ENCODE results near the gene THSD7A. TPM values are rescaled to one million over a fixed set of nuclear protein-coding genes. Genes with fewer than 3 reads are reported as not detected.

Gene THSD7A
- total and polyA plus RNA-seq, 2 of the 13 experiments (the other 11 are each of a cell fraction or from before 2014, with no cell fraction given), result 0.01 to 0.07 TPM

GRCh38 chr7:11714676-11715075, 117.3 kb downstream of the THSD7A start:
- Histone ChIP-seq H3K79me2 (ENCODE audit: insufficient read depth, low read length) (no peaks in the 10 kb centered on the region), H3K4me3 (replicated peaks in 1 of 3; ENCODE audit: insufficient read depth in 1 of 3, low read depth in 2 of 3, low read length in 3 of 3) (no peak overlapping the region), H3K4me2 (ENCODE audit: low read depth, low read length) (no peak overlapping the region), H3K27ac (ENCODE audit: extremely low read length, insufficient read depth, low read length) (no peak overlapping the region), H2AFZ (ENCODE audit: low read length) (no peak overlapping the region), H3K9ac (ENCODE audit: insufficient read depth, low read depth, low read length) (no peak overlapping the region), H3K9me3 (ENCODE audit: low read length) (no peaks in the 10 kb centered on the region), H3K36me3 (replicated peaks in 1 of 2; ENCODE audit: control insufficient read depth in 1 of 2, insufficient read depth in 2 of 2, low read length in 2 of 2) (no peaks in the 10 kb centered on the region), H3K27me3 (ENCODE audit: control insufficient read depth in 1 of 2, insufficient read depth in 2 of 2, low read length in 2 of 2) (no peaks in the 10 kb centered on the region), H3K4me1 (ENCODE audit: insufficient read depth, low read length) (no peaks in the 10 kb centered on the region), H4K20me1 (ENCODE audit: insufficient read depth, low read length) (no peaks in the 10 kb centered on the region)
- no peak for DNase-seq (ENCODE audit: low spot score)
- ChIA-PET POLR2A (no interaction called here), CTCF (ENCODE audit: low intra/inter-chr PET ratio, low total read pairs) (no interaction called here)
- intact Hi-C loops (cut with micrococcal nuclease; ENCODE audit: unreplicated experiment) (no loop called here), in situ Hi-C loops (cut with HindIII; ENCODE audit: extremely low pct_ligation_motif_present, low pct_unique_long_range_greater_than_20kb) (no loop called here)
- WGBS (ENCODE audit: low lambda C conversion rate), result 2% methylated on average over 2 of the region's 2 CpGs
- no TSS peak for BruUV-seq (replicated peaks)
- no peak for FAIRE-seq
- ATAC-seq, result no peak
- TF ChIP-seq NFIC (IDR thresholded peaks at IDR 0.05; ENCODE audit: low read length) (no peak), FOXM1 (CRISPR knock-in tag; IDR thresholded peaks at IDR 0.05) (no peak), ZBTB20 (CRISPR knock-in tag; IDR thresholded peaks at IDR 0.05; ENCODE audit: borderline replicate concordance, low read depth) (no peak), ZNF549 (CRISPR knock-in tag; IDR thresholded peaks at IDR 0.05) (no peak), FOSL2 (CRISPR knock-in tag; IDR thresholded peaks at IDR 0.05) (no peak), ZHX1 (CRISPR knock-in tag; IDR thresholded peaks at IDR 0.05; ENCODE audit: low read depth) (no peak), ZNF747 (CRISPR knock-in tag; IDR thresholded peaks at IDR 0.05; ENCODE audit: borderline replicate concordance) (no peak), ZNF670 (CRISPR knock-in tag; IDR thresholded peaks at IDR 0.05; ENCODE audit: borderline replicate concordance) (no peak), CENPT (CRISPR knock-in tag; IDR thresholded peaks at IDR 0.05; ENCODE audit: low read depth) (no peak), MTA1 (CRISPR knock-in tag; IDR thresholded peaks at IDR 0.05; ENCODE audit: borderline replicate concordance) (no peak), ZFAT (CRISPR knock-in tag; conservative IDR thresholded peaks at IDR 0.05) (no peak), ZNF318 (CRISPR knock-in tag; IDR thresholded peaks at IDR 0.05) (no peak), MAZ (IDR thresholded peaks at IDR 0.05; ENCODE audit: borderline replicate concordance, low read depth, low read length) (no peak), MAZ (CRISPR knock-in tag; IDR thresholded peaks at IDR 0.05; ENCODE audit: low read depth) (no peak), U2AF2 (IDR thresholded peaks at IDR 0.05; ENCODE audit: low read depth, low read length) (no peak)
